Measurements from ENCODE around the gene CTDSP2. TPM values are rescaled to one million over a fixed set of nuclear protein-coding genes. Genes with fewer than 3 reads are reported as not detected.
A peak's percentile ranks its signal among the peaks of the same experiment; 100 is the strongest.

Gene CTDSP2
- total RNA-seq, 2 experiments from 2014 or later = 94.6 to 99.8 TPM

GRCh38 chr12:57815177-57816000, 31.1 kb downstream of the CTDSP2 start:
- no peaks in the 10 kb centered on the region for H3K4me1 Mint-ChIP-seq (ENCODE audit: low read depth)
- no peak overlapping the region for H3K4me3 Mint-ChIP-seq
- no peaks in the 10 kb centered on the region for H3K27me3 Mint-ChIP-seq (ENCODE audit: low read depth)
- CTCF ChIA-PET = interaction anchor here (0.6 to 21.5 kb wide), 4 partner anchors 13 to 262 kb away, joined by 3 to 255 read pairs (median 5); no protein-coding TSS in a partner anchor
- no peaks in the 10 kb centered on the region for H3K9me3 Mint-ChIP-seq
- no peak for DNase-seq
- no peaks in the 10 kb centered on the region for H3K36me3 Mint-ChIP-seq (ENCODE audit: low read depth)
- H3K27ac Mint-ChIP-seq = no peak overlapping the region
- intact Hi-C loops (cut with micrococcal nuclease) = no loop called here

GRCh38 chr12:57813971-57814772, 32.4 kb downstream of the CTDSP2 start:
- H3K4me3 Mint-ChIP-seq = no peak overlapping the region
- H3K9me3 Mint-ChIP-seq = no peaks in the 10 kb centered on the region
- CTCF ChIA-PET = interaction anchor here (2.6 to 21.5 kb wide), 2 partner anchors 11 to 88 kb away, joined by 15 to 255 read pairs; no protein-coding TSS in a partner anchor
- intact Hi-C loops (cut with micrococcal nuclease) = no loop called here
- no peak overlapping the region for H3K27ac Mint-ChIP-seq
- H3K4me1 Mint-ChIP-seq (ENCODE audit: low read depth) = no peaks in the 10 kb centered on the region
- no peak for DNase-seq
- no peaks in the 10 kb centered on the region for H3K27me3 Mint-ChIP-seq (ENCODE audit: low read depth)
- H3K36me3 Mint-ChIP-seq (ENCODE audit: low read depth) = no peaks in the 10 kb centered on the region

- no peaks in the 10 kb centered on the region for H3K36me3 Mint-ChIP-seq (ENCODE audit: low read depth)
- H3K27me3 Mint-ChIP-seq (ENCODE audit: low read depth) = no peaks in the 10 kb centered on the region
- H3K27ac Mint-ChIP-seq = no peak overlapping the region
- intact Hi-C loops (cut with micrococcal nuclease) = no loop called here
- H3K4me1 Mint-ChIP-seq (ENCODE audit: low read depth) = no peaks in the 10 kb centered on the region
- H3K9me3 Mint-ChIP-seq = no peaks in the 10 kb centered on the region
- CTCF ChIA-PET = interaction anchor here (2.6 to 21.5 kb wide), 2 partner anchors 11 to 89 kb away, joined by 15 to 255 read pairs; no protein-coding TSS in a partner anchor
- no peak for DNase-seq
- no peak overlapping the region for H3K4me3 Mint-ChIP-seq
These were observed 33.2 kb downstream of the CTDSP2 start for GRCh38 chr12:57813111-57813970.

GRCh38 chr12:57811028-57811755, 35.3 kb downstream of the CTDSP2 start:
- Mint-ChIP-seq H3K27me3 (ENCODE audit: low read depth) (no peaks in the 10 kb centered on the region), H3K4me3 (no peak overlapping the region), H3K27ac (no peak overlapping the region), H3K9me3 (no peaks in the 10 kb centered on the region), H3K36me3 (ENCODE audit: low read depth) (no peaks in the 10 kb centered on the region), H3K4me1 (ENCODE audit: low read depth) (no peaks in the 10 kb centered on the region)
- CTCF ChIA-PET = interaction anchor here (21.5 kb wide), 1 partner anchor 91 kb away, joined by 255 read pairs; no protein-coding TSS in a partner anchor
- intact Hi-C loops (cut with micrococcal nuclease) = no loop called here
- DNase-seq = no peak

- no peaks in the 10 kb centered on the region for H3K36me3 Mint-ChIP-seq (ENCODE audit: low read depth)
- H3K27me3 Mint-ChIP-seq (ENCODE audit: low read depth) = no peaks in the 10 kb centered on the region
- H3K4me3 Mint-ChIP-seq = no peak overlapping the region
- no peak overlapping the region for H3K27ac Mint-ChIP-seq
- DNase-seq = no peak
- intact Hi-C loops (cut with micrococcal nuclease) = no loop called here
- CTCF ChIA-PET = interaction anchor here (21.5 kb wide), 1 partner anchor 91 kb away, joined by 255 read pairs; no protein-coding TSS in a partner anchor
- H3K4me1 Mint-ChIP-seq (ENCODE audit: low read depth) = no peaks in the 10 kb centered on the region
- H3K9me3 Mint-ChIP-seq = no peaks in the 10 kb centered on the region
These were observed 36.1 kb downstream of the CTDSP2 start for GRCh38 chr12:57810450-57810849.

- H3K36me3 Mint-ChIP-seq (ENCODE audit: low read depth) = no peaks in the 10 kb centered on the region
- no peak for DNase-seq
- H3K9me3 Mint-ChIP-seq = no peaks in the 10 kb centered on the region
- H3K4me3 Mint-ChIP-seq = no peak overlapping the region
- no peaks in the 10 kb centered on the region for H3K27me3 Mint-ChIP-seq (ENCODE audit: low read depth)
- H3K27ac Mint-ChIP-seq = no peak overlapping the region
- CTCF ChIA-PET = interaction anchor here (21.5 kb wide), 1 partner anchor 93 kb away, joined by 255 read pairs; no protein-coding TSS in a partner anchor
- H3K4me1 Mint-ChIP-seq (ENCODE audit: low read depth) = no peaks in the 10 kb centered on the region
- intact Hi-C loops (cut with micrococcal nuclease) = no loop called here
These were observed 37.1 kb downstream of the CTDSP2 start for GRCh38 chr12:57809425-57809824.

- Mint-ChIP-seq H3K9me3 (no peaks in the 10 kb centered on the region), H3K27ac (no peak overlapping the region), H3K4me1 (ENCODE audit: low read depth) (no peaks in the 10 kb centered on the region), H3K4me3 (no peak overlapping the region), H3K27me3 (ENCODE audit: low read depth) (no peaks in the 10 kb centered on the region), H3K36me3 (ENCODE audit: low read depth) (peaks cover 2% of the 10 kb centered on the region)
- no peak for DNase-seq
- intact Hi-C loops (cut with micrococcal nuclease) = no loop called here
- CTCF ChIA-PET = interaction anchor here (21.5 kb wide), 1 partner anchor 94 kb away, joined by 255 read pairs; no protein-coding TSS in a partner anchor
These were observed 38.2 kb downstream of the CTDSP2 start for GRCh38 chr12:57808351-57808750.

- Mint-ChIP-seq H3K4me1 (ENCODE audit: low read depth) (no peaks in the 10 kb centered on the region), H3K36me3 (ENCODE audit: low read depth) (peaks cover 2% of the 10 kb centered on the region), H3K27ac (no peak overlapping the region), H3K4me3 (no peak overlapping the region), H3K9me3 (no peaks in the 10 kb centered on the region), H3K27me3 (ENCODE audit: low read depth) (no peaks in the 10 kb centered on the region)
- CTCF ChIA-PET = interaction anchor here (21.5 kb wide), 1 partner anchor 95 kb away, joined by 255 read pairs; no protein-coding TSS in a partner anchor
- DNase-seq = no peak
- intact Hi-C loops (cut with micrococcal nuclease) = no loop called here
These were observed 39.2 kb downstream of the CTDSP2 start for GRCh38 chr12:57807285-57807684.

- H3K36me3 Mint-ChIP-seq (ENCODE audit: low read depth) = peaks cover 2% of the 10 kb centered on the region
- no peaks in the 10 kb centered on the region for H3K27me3 Mint-ChIP-seq (ENCODE audit: low read depth)
- DNase-seq = no peak
- CTCF ChIA-PET = interaction anchor here (21.5 kb wide), 1 partner anchor 95 kb away, joined by 255 read pairs; no protein-coding TSS in a partner anchor
- H3K4me3 Mint-ChIP-seq = no peak overlapping the region
- intact Hi-C loops (cut with micrococcal nuclease) = no loop called here
- no peaks in the 10 kb centered on the region for H3K9me3 Mint-ChIP-seq
- H3K4me1 Mint-ChIP-seq (ENCODE audit: low read depth) = no peaks in the 10 kb centered on the region
- H3K27ac Mint-ChIP-seq = no peak overlapping the region
These were observed 39.9 kb downstream of the CTDSP2 start for GRCh38 chr12:57806677-57807076.

GRCh38 chr12:57803319-57803893, 43.1 kb downstream of the CTDSP2 start:
- CTCF ChIA-PET = interaction anchor here (0.9 to 21.5 kb wide), 22 partner anchors 9 to 1796 kb away, joined by 3 to 255 read pairs (median 5); partner anchors contain the start of gene TSFM
- peak; percentile 51 for DNase-seq
- intact Hi-C loops (cut with micrococcal nuclease) = loop anchor here (1.0 kb wide), 3 partner anchors 28 to 102 kb away; no protein-coding TSS in a partner anchor
- Mint-ChIP-seq H3K9me3 (no peaks in the 10 kb centered on the region), H3K4me1 (ENCODE audit: low read depth) (no peaks in the 10 kb centered on the region), H3K27me3 (ENCODE audit: low read depth) (no peaks in the 10 kb centered on the region), H3K4me3 (no peak overlapping the region), H3K36me3 (ENCODE audit: low read depth) (peaks cover 2% of the 10 kb centered on the region), H3K27ac (no peak overlapping the region)

GRCh38 chr12:57802607-57803006, 43.9 kb downstream of the CTDSP2 start:
- Mint-ChIP-seq H3K4me3 (no peak overlapping the region), H3K4me1 (ENCODE audit: low read depth) (no peaks in the 10 kb centered on the region), H3K27ac (no peak overlapping the region), H3K9me3 (no peaks in the 10 kb centered on the region), H3K36me3 (ENCODE audit: low read depth) (peaks cover 2% of the 10 kb centered on the region), H3K27me3 (ENCODE audit: low read depth) (no peaks in the 10 kb centered on the region)
- no peak for DNase-seq
- intact Hi-C loops (cut with micrococcal nuclease) = loop anchor here (1.0 kb wide), 3 partner anchors 29 to 103 kb away; no protein-coding TSS in a partner anchor
- CTCF ChIA-PET = interaction anchor here (0.7 to 21.5 kb wide), 22 partner anchors 8 to 129 kb away, joined by 3 to 255 read pairs (median 5); partner anchors contain the start of gene TSFM
